ENCODE results near the gene NPIPB8. TPM values are rescaled to one million over a fixed set of nuclear protein-coding genes. Genes with fewer than 3 reads are reported as not detected.
"Not testable (repeated sequence)": the region's sequence is repeated elsewhere in the genome, so short reads cannot be mapped to it uniquely, and the experiment has no call there.

The NPIPB8 gene
- total RNA-seq, 4 donors from 2014 or later = 0.22 TPM; not detected in 3

DNA sequence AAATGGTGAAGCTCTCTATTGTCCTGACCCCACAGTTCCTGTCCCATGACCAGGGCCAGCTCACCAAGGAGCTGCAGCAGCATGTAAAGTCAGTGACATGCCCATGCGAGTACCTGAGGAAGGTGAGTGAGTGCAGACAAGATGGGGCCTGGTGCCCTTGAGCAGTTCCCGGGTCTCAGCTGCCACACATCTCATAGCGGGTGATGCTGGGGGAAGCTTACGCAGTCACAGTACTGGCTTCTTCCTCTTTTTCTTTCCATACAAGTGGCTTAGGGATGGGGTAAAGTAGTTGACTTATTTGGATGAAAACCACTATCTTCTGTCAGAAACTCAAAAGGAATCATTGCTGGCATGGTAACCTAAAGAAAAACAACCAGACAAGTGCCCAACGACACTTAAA, 494 bp downstream of the NPIPB8 start:
- 0% methylated on average over 2 of the region's 5 CpGs; no CpG with 5 or more reads in 1 of the 2 donors for WGBS, 2 donors
- DNase-seq; H3K4me3 ChIP-seq; H3K9me3 ChIP-seq; H3K27ac ChIP-seq; intact Hi-C loops (cut with DNase I); H3K36me3 ChIP-seq; H3K27me3 ChIP-seq: not testable (repeated sequence)
- H3K4me1 ChIP-seq = peaks cover 0 to 13% (median 0%) of the 10 kb centered on the region in 3 donors

DNA sequence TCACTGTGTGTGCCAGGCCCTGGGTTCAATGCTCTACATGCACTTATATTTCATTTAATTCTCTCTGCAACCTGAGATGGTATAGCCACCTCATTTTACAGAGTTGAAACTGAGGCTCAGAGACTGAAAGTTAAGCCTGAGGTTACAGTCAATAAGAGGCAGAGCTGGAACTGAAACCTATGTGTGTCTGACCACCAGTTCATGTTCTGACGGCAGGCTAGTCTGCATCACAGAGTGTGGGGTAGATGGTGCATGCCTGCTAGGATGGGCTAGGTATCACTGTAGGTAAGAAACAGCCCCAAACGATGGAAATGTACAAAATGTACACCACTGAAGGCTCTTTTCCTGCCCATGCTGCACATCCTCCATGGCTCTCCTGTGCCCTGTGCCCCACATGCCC, 2.1 kb downstream of the NPIPB8 start:
- H3K4me3 ChIP-seq; intact Hi-C loops (cut with DNase I): not testable (repeated sequence)
- WGBS, 2 donors = 55% methylated on average over 2 of the region's 2 CpGs; no CpG with 5 or more reads in 1 of the 2 donors

GRCh38 chr16:28666264-28666663, 28.4 kb downstream of the NPIPB8 start:
- WGBS, 2 donors = no CpG with 5 or more reads among the region's 25 CpGs
- H3K27me3 ChIP-seq; DNase-seq; H3K9me3 ChIP-seq; H3K36me3 ChIP-seq; H3K27ac ChIP-seq; intact Hi-C loops (cut with DNase I); H3K4me1 ChIP-seq; H3K4me3 ChIP-seq: not testable (repeated sequence)

More for the DNA sequence above, 2.1 kb downstream of the NPIPB8 start:
- not testable (repeated sequence) for H3K9me3 ChIP-seq, H3K27me3 ChIP-seq, H3K27ac ChIP-seq, H3K36me3 ChIP-seq, DNase-seq
- peaks cover 0 to 13% (median 0%) of the 10 kb centered on the region in 3 donors for H3K4me1 ChIP-seq

DNA sequence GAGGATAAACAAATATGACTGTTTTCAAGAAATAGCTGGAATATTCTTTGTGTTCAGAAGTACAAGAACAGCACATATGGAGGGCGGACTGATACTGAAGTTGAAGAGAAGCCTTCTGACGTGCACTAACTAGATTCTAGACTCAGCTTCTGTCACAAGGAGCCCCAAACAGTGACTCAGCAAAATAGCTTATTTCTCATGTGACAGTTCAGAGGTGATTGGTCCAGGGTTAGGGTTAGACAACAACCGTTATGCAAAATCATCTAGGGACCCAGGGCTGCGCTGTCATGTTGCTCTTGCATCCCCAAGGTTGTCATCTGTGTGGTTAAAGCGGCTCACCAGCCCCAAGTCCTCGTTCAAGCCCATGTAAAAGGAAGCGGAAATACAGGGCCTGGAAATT, 29.6 kb downstream of the NPIPB8 start:
- H3K27me3 ChIP-seq; DNase-seq; H3K9me3 ChIP-seq; H3K4me3 ChIP-seq; H3K27ac ChIP-seq; H3K4me1 ChIP-seq; H3K36me3 ChIP-seq; intact Hi-C loops (cut with DNase I): not testable (repeated sequence)
- no CpG with 5 or more reads among the region's 7 CpGs for WGBS, 2 donors

GRCh38 chr16:28668199-28668598, 30.3 kb downstream of the NPIPB8 start:
- H3K9me3 ChIP-seq; intact Hi-C loops (cut with DNase I); H3K36me3 ChIP-seq; H3K4me3 ChIP-seq; H3K27ac ChIP-seq; DNase-seq; H3K4me1 ChIP-seq; H3K27me3 ChIP-seq: not testable (repeated sequence)
- WGBS, 2 donors = no CpG with 5 or more reads among the region's 4 CpGs

- H3K4me1 ChIP-seq; H3K27ac ChIP-seq; H3K9me3 ChIP-seq; H3K4me3 ChIP-seq; H3K36me3 ChIP-seq; intact Hi-C loops (cut with DNase I); H3K27me3 ChIP-seq; DNase-seq: not testable (repeated sequence)
- no CpG with 5 or more reads among the region's 10 CpGs for WGBS, 2 donors
These were observed 50.6 kb downstream of the NPIPB8 start for GRCh38 chr16:28688327-28688952.

- intact Hi-C loops (cut with DNase I); DNase-seq; H3K9me3 ChIP-seq; H3K4me1 ChIP-seq; H3K27me3 ChIP-seq; H3K27ac ChIP-seq; H3K4me3 ChIP-seq; H3K36me3 ChIP-seq: not testable (repeated sequence)
- WGBS, 2 donors = no CpG with 5 or more reads among the region's 13 CpGs
These were observed 51.6 kb downstream of the NPIPB8 start for GRCh38 chr16:28689425-28689824.

GRCh38 chr16:28691722-28692121, 53.9 kb downstream of the NPIPB8 start:
- WGBS, 2 donors = 59 to 90% methylated on average over 2 of the region's 4 CpGs

GRCh38 chr16:28693257-28693950, 55.5 kb downstream of the NPIPB8 start:
- DNase-seq; intact Hi-C loops (cut with DNase I); H3K27me3 ChIP-seq; H3K27ac ChIP-seq; H3K36me3 ChIP-seq; H3K4me3 ChIP-seq; H3K9me3 ChIP-seq; H3K4me1 ChIP-seq: not testable (repeated sequence)
- no CpG with 5 or more reads among the region's 11 CpGs for WGBS, 2 donors

More at GRCh38 chr16:28691722-28692121, 53.9 kb downstream of the NPIPB8 start:
- H3K27me3 ChIP-seq; H3K4me3 ChIP-seq; H3K27ac ChIP-seq; H3K4me1 ChIP-seq; H3K9me3 ChIP-seq; H3K36me3 ChIP-seq; intact Hi-C loops (cut with DNase I); DNase-seq: not testable (repeated sequence)

DNA sequence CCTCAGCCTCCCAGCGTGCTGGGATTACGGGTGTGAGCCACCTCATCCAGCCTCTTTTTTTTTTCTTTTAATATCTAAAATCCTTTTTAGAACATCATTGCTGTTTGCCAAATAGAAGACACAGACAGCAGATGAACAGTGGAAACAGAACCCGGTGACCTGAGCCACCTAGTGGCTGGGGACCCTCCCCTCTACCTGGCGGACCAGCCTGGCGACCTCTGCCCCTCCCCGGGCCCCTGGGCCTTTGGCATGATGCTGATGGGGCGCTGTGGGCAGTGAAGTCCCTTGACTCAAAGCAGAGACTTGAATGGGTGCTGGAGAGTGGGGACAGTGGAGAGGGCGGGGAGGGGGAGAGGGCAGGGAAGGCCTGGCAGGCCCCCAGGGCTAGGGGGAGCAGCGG, 61.9 kb downstream of the NPIPB8 start:
- DNase-seq; H3K27ac ChIP-seq; H3K36me3 ChIP-seq; H3K4me3 ChIP-seq; intact Hi-C loops (cut with DNase I); H3K9me3 ChIP-seq; H3K4me1 ChIP-seq; H3K27me3 ChIP-seq: not testable (repeated sequence)
- WGBS, 2 donors = no CpG with 5 or more reads among the region's 9 CpGs

GRCh38 chr16:28700349-28700748, 62.5 kb downstream of the NPIPB8 start:
- H3K27me3 ChIP-seq; H3K9me3 ChIP-seq; H3K4me3 ChIP-seq; H3K4me1 ChIP-seq; DNase-seq; H3K27ac ChIP-seq; intact Hi-C loops (cut with DNase I); H3K36me3 ChIP-seq: not testable (repeated sequence)
- WGBS, 2 donors = no CpG with 5 or more reads among the region's 19 CpGs

- H3K36me3 ChIP-seq; H3K27ac ChIP-seq; DNase-seq; H3K4me3 ChIP-seq; intact Hi-C loops (cut with DNase I); H3K4me1 ChIP-seq; H3K27me3 ChIP-seq; H3K9me3 ChIP-seq: not testable (repeated sequence)
- no CpG with 5 or more reads among the region's 8 CpGs for WGBS, 2 donors
These were observed 63.5 kb downstream of the NPIPB8 start for GRCh38 chr16:28701384-28701783.

- H3K36me3 ChIP-seq; H3K4me3 ChIP-seq; intact Hi-C loops (cut with DNase I); DNase-seq; H3K27ac ChIP-seq; H3K9me3 ChIP-seq; H3K4me1 ChIP-seq; H3K27me3 ChIP-seq: not testable (repeated sequence)
- no CpG with 5 or more reads among the region's 7 CpGs for WGBS, 2 donors
These were observed 66.4 kb downstream of the NPIPB8 start for GRCh38 chr16:28704246-28704645.
